ENCODE results near the gene ARSB. TPM values are rescaled to one million over a fixed set of nuclear protein-coding genes. Genes with fewer than 3 reads are reported as not detected.

The ARSB gene
- total RNA-seq, 1 donor from 2014 or later, result 21.4 TPM

GRCh38 chr5:79007872-79008271 is 22.8 kb upstream of the ARSB start:
- peaks cover 4% of the 10 kb centered on the region for H3K27me3 Mint-ChIP-seq (ENCODE audit: low read depth)
- DNase-seq (ENCODE audit: low spot score in 2 of 2, unreplicated experiment in 2 of 2), result no peak
- no peak overlapping the region for H3K27ac Mint-ChIP-seq
- peaks cover under 1% of the 10 kb centered on the region for H3K36me3 Mint-ChIP-seq
- H3K4me1 Mint-ChIP-seq, result no peaks in the 10 kb centered on the region
- no peak overlapping the region for H3K4me3 Mint-ChIP-seq
- H3K9me3 Mint-ChIP-seq, result peaks cover 5% of the 10 kb centered on the region
- no peak for TF ChIP-seq CTCF (IDR thresholded peaks at IDR 0.05; ENCODE audit: unreplicated experiment)

- DNase-seq (ENCODE audit: low spot score in 2 of 2, unreplicated experiment in 2 of 2), result no peak
- peaks cover 6% of the 10 kb centered on the region for H3K4me1 Mint-ChIP-seq
- TF ChIP-seq CTCF (IDR thresholded peaks at IDR 0.05; ENCODE audit: unreplicated experiment), result no peak
- H3K9me3 Mint-ChIP-seq, result no peaks in the 10 kb centered on the region
- no peaks in the 10 kb centered on the region for H3K36me3 Mint-ChIP-seq
- H3K4me3 Mint-ChIP-seq, result no peak overlapping the region
- peaks cover 4% of the 10 kb centered on the region for H3K27me3 Mint-ChIP-seq (ENCODE audit: low read depth)
- no peak overlapping the region for H3K27ac Mint-ChIP-seq
These were observed 21.0 kb upstream of the ARSB start for GRCh38 chr5:79005936-79006631.

GRCh38 chr5:79005151-79005550 is 20.0 kb upstream of the ARSB start:
- Mint-ChIP-seq H3K9me3 (no peaks in the 10 kb centered on the region), H3K27me3 (ENCODE audit: low read depth) (peaks cover 1% of the 10 kb centered on the region)
- TF ChIP-seq CTCF (IDR thresholded peaks at IDR 0.05; ENCODE audit: unreplicated experiment), result no peak

GRCh38 chr5:79002374-79002773 is 17.3 kb upstream of the ARSB start:
- no peak overlapping the region for H3K27ac Mint-ChIP-seq
- no peak for DNase-seq (ENCODE audit: low spot score in 2 of 2, unreplicated experiment in 2 of 2)
- H3K9me3 Mint-ChIP-seq, result no peaks in the 10 kb centered on the region
- H3K36me3 Mint-ChIP-seq, result no peaks in the 10 kb centered on the region
- H3K4me1 Mint-ChIP-seq, result peaks cover 6% of the 10 kb centered on the region
- TF ChIP-seq CTCF (IDR thresholded peaks at IDR 0.05; ENCODE audit: unreplicated experiment), result no peak
- H3K27me3 Mint-ChIP-seq (ENCODE audit: low read depth), result no peaks in the 10 kb centered on the region
- H3K4me3 Mint-ChIP-seq, result no peak overlapping the region

More at GRCh38 chr5:79005151-79005550, 20.0 kb upstream of the ARSB start:
- Mint-ChIP-seq H3K4me1 (peaks cover 6% of the 10 kb centered on the region), H3K27ac (no peak overlapping the region), H3K36me3 (no peaks in the 10 kb centered on the region), H3K4me3 (no peak overlapping the region)
- no peak for DNase-seq (ENCODE audit: low spot score in 2 of 2, unreplicated experiment in 2 of 2)

- H3K4me1 Mint-ChIP-seq, result peaks cover 6% of the 10 kb centered on the region
- H3K36me3 Mint-ChIP-seq, result no peaks in the 10 kb centered on the region
- H3K9me3 Mint-ChIP-seq, result no peaks in the 10 kb centered on the region
- no peak overlapping the region for H3K4me3 Mint-ChIP-seq
- H3K27ac Mint-ChIP-seq, result no peak overlapping the region
- no peak for TF ChIP-seq CTCF (IDR thresholded peaks at IDR 0.05; ENCODE audit: unreplicated experiment)
- H3K27me3 Mint-ChIP-seq (ENCODE audit: low read depth), result no peaks in the 10 kb centered on the region
- no peak for DNase-seq (ENCODE audit: low spot score in 2 of 2, unreplicated experiment in 2 of 2)
These were observed 16.4 kb upstream of the ARSB start for GRCh38 chr5:79001471-79001870.
